SK-N-SH treated with all-trans-retinoic acid at 6 μM for 48 hours (cell line): ENCODE data around the gene ZNF217.

Source experiments
- CREB5 ChIP-seq: fragments of 250-450 bp; sonication (Bioruptor Pico); IDR thresholded peaks from 2 replicates; pipeline ENCODE4 v1.5.1; 2020; ENCODE audit warnings: low read depth, mild to moderate bottlenecking, moderate library complexity
- CSRNP3 ChIP-seq: fragments of 250-450 bp; sonication (Bioruptor Pico); IDR thresholded peaks from 2 replicates; pipeline ENCODE4 v1.5.1; 2021; ENCODE audit warnings: mild to moderate bottlenecking, moderate library complexity
- ESRRG ChIP-seq: fragments of 250-450 bp; sonication (Bioruptor Pico); IDR thresholded peaks from 2 replicates; pipeline ENCODE4 v1.6.1; 2021; ENCODE audit warnings: mild to moderate bottlenecking
- OSR1 ChIP-seq: fragments of 250-450 bp; sonication (Bioruptor Pico); IDR thresholded peaks from 2 replicates; pipeline ENCODE4 v1.8.0; 2022; ENCODE audit warnings: moderate library complexity, mild to moderate bottlenecking, inconsistent platforms
- POU6F1 ChIP-seq: fragments of 250-450 bp; sonication (Bioruptor Pico); IDR thresholded peaks from 2 replicates; pipeline ENCODE4 v1.8.0; 2021; ENCODE audit warnings: low read depth, mild to moderate bottlenecking, moderate library complexity, borderline replicate concordance
- RARB ChIP-seq: fragments of 250-450 bp; sonication (Bioruptor Pico); IDR thresholded peaks from 2 replicates; pipeline ENCODE4 v1.8.0; 2021; ENCODE audit warnings: mild to moderate bottlenecking, moderate library complexity
- TOX ChIP-seq: fragments of 250-450 bp; sonication (Bioruptor Pico); IDR thresholded peaks from 2 replicates; pipeline ENCODE4 v1.8.0; 2021; ENCODE audit warnings: mild to moderate bottlenecking, moderate library complexity, borderline replicate concordance

GRCh38 chr20:53623134-53623453 is 29.5 kb upstream of the ZNF217 start:
- TF ChIP-seq CREB5 (CRISPR knock-in tag) (no peak), OSR1 (CRISPR knock-in tag) (no peak), TOX (CRISPR knock-in tag) (no peak), CSRNP3 (no peak), ESRRG (CRISPR knock-in tag) (no peak), POU6F1 (CRISPR knock-in tag) (no peak), RARB (no peak)
